HL-60/S4 (cell line): Measurements from ENCODE around the gene KRT78.

ENCODE experiments used
- in situ Hi-C: fragments of 300-500 bp; cut with MboI; formaldehyde crosslinking; loops from 2 replicates; pipeline ENCODE4 v1.14.3; 2022; ENCODE audit warnings: low sequenced_read_pairs

The KRT78 gene

DNA sequence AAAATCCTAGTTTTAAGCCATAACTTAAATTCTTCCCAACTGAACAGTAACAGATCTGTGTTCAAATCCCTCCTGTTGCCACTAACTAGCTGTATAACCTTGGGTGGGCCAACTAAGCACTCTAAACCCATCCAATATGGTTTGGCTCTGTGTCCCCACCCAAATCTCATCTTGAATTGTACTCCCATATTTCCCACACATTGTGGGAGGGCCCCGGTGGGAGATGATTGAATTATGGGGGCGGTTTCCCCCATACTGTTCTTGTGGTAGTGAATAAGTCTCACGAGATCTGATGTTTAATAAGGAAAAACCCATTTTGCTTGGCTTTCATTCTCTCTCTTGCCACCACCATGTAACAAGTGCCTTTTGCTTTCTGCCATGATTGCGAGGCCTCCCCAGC is 33.6 kb downstream of the KRT78 start:
- in situ Hi-C loops = no loop called here

DNA sequence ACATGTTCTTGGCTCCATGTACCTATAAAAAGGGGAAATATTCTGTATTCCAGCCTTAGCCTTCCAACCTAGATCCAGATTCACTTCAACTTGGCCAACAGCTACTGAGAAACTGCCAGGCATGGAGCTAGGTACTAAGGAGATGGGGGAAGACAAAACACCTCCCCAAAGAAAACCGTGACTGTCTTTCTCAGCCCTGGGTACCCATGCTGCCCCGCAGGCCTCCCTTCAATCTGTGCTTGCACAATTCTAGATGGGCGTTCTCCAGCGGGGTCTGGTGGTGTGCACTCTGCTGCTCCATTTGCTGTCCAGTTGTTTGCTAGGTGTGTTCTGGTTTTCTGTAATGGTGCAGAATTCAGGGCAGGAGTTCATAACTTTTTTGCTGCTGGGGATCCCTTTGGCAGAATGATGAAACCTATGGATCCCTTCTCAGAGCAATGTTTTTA is 34.1 kb downstream of the KRT78 start:
- in situ Hi-C loops = no loop called here

DNA sequence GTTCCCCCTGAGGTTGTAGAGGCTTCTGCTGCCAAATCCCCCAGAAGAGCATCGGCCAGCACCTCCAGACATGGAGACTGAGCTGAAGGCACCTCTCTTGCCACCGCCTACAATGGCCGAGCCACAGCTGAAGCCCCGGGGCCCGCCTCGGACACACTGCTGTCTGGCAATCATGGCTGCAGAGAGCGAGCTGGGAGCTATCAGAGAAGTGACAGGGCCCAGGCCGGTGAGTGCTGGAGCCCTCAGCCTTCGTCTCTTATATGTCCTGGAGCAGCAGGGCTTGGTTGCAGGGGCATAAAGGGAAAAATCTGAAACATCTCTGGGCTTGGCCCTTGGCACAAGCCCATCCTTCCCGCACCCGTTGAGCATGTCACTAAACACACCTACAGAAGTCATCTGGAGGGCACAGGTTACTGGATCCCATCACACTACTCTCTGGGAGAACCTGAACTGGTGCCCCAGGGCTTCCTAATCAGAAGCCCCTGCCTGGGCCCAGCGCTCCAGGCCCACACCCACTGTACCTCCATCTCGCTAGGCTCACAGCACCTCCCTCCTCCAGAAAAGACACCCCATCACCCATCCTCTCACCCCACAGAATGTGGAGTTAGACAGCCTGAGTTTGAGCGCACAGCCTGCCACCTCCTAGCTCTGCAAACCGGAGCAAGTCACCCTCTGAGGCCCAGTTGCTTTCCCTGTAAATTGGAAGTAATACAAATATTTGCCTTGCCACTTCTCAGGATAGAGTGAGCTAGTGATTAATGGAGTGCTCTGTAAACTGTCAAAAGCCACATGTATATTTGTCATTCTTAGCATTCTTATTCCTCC is 34.7 kb downstream of the KRT78 start, which contains the start of gene KRT4:
Gene KRT4, minus strand, starts transcription at position 232 of the 825 bp plus-strand sequence. Its CDS starts 58 bp downstream, at position 174.
- in situ Hi-C loops = no loop called here

DNA sequence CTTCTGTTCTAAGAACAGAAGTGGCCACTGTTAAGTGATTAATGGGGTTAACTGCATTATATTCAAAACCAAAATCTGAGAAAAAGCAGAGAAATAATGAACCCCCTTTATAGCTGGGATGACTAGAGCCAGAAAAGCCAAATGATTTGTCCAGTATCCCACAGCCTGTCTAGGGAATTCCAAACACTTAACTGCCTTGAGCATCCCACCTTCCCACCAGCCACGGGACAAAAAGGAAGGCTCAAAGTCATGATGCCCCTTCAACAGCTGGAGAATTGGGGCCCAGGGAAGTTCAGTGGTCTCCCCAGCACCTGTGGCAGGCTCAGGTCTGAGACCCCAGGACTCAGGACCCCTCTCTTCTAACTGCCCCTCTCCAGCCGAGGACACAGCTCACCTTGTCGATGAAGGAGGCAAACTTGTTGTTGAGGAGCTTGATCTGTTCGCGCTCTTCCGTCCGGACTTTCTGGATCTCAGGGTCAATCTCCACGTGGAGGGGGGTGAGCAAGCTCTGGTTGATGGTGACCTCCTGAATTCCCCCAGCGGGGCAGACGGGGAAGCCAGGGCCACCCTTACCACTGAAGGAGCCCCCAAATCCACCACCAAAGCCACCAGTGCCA is 35.5 kb downstream of the KRT78 start:
- in situ Hi-C loops = no loop called here

DNA sequence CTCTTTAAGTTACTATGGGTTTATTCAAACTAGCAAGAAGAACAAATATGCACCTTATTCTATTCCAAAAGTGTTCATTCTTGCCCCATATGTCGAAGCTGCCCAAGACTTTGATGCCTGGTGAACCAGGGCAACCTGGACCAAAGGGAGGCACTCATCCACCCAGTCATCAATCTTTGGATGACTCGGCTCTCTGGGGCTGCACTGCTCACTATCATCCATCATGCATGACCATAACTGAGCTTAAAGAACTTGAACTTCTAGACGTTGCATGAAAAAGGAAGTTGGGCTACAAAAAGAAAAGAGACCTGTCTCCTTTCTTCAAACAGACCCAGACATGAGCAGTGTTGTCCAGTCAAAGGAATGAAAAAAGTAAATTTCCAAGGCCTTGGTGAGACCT is 36.0 kb downstream of the KRT78 start:
- in situ Hi-C loops = no loop called here

DNA sequence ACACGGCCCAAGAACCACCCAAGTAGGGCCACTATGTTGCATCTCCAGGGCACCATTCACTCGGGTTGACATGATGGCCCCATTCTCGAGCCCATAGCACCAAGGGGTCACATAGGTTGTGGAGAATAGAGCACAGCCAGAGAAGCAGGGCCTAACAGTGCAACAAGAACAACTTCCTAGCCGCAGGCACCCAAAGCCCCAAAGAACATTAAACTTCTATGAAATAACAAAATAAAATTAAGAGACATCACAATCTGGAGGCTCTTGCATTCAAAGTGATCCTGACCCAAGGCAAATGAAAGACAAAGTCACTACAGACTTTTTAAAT is 36.8 kb downstream of the KRT78 start:
- in situ Hi-C loops = no loop called here

DNA sequence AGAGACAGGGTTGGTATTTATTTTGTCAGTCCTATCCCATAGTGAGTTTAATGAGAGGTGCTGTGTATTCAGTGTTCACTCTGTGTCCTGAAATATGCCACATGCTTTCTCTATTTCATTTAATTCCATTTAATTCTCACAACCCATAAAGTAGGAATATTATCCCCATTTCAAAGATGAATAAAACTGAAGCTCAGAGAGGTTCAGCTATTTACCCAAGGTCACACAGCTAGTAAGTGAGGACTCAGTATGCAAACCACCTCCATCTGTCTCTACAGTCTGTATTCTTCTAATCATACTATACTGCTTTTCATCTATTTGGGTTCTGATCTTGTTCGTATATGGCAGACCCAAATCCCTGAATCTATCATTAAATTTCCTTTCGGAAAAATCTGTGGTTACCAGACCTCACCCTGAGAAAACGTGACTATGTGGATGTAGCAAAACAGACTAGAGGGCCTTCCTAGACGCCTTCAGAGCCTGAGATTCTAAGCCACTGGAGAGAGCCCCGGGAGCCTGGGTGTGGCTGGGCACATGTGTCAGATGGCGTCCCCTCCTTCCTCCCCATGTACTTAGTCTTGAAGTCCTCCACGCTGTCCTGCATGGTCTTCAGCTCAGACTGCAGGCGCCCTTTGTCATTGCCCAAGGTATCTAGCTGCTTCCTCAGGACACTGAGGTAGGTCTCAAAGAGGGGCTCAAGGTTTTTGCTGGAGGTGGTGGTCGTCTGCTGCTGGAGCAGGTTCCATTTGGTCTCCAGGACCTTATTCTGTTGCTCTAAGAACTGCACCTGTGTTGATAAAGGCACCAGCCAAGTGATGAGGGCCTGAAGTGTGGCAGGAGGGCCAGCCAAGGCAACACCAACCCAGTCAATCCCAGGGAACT is 37.4 kb downstream of the KRT78 start:
- in situ Hi-C loops = no loop called here

DNA sequence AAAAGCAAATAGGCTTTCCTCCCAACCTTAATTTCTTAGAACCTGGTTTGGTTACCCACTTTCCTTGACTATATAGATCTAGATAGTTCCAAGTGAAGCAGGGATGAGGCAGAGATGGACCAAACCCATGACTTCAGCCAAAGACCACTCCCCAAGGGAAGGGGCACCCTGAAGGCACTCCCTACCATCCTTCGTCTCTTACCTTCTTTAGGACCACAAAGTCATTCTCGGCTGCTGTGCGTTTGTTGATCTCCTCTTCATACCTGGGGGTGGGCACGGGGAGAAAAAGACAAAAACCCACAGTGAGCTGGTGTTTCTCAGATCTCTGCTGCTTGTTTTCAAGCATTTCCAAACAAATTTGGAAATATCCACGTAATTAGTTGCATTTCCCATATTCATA is 38.2 kb downstream of the KRT78 start:
- in situ Hi-C loops = no loop called here

DNA sequence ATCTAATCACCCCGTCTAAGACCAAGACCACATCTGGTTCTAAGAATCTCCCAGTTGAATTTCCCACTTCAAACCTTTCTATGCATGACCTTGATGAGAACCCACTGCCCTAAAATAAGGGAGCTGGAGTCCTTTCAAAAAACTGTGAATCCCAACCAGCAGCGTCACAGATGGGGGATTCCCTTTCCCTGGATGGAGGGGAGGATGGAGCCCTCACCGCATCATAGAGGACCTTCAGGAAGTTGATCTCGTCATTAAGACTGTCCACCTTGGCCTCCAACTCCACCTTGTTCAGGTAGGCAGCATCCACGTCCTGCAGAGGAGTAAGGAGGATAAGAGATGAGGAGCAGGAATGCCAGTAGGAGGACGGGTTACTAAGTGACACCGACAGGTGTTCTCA is 39.6 kb downstream of the KRT78 start:
- in situ Hi-C loops = no loop called here

DNA sequence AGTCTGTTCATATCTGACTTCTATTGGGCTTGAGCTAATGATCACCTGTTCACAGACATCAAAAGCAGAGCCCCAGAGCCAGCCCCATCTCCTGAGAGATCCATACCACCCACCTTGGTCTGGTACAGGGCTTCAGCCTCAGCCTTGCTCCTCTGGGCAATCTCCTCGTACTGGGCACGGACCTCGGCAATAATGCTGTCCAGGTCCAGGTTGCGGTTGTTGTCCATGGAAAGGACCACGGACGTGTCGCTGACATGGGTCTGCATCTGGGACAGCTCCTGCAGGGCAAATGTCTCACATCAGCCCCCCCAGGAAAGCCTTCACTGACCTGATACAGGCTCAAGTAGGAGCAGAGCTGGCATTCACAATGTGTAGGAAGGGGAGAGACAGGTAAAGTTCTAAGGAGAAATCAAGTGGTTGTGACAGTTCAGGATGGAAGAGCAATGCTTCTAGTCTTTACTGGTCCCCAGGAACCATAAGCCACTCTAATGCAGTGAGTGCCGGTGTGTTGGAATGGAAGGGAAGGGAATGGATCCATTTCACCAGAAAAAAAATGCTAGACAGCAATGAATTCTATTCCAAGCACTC is 40.1 kb downstream of the KRT78 start:
- in situ Hi-C loops = no loop called here

DNA sequence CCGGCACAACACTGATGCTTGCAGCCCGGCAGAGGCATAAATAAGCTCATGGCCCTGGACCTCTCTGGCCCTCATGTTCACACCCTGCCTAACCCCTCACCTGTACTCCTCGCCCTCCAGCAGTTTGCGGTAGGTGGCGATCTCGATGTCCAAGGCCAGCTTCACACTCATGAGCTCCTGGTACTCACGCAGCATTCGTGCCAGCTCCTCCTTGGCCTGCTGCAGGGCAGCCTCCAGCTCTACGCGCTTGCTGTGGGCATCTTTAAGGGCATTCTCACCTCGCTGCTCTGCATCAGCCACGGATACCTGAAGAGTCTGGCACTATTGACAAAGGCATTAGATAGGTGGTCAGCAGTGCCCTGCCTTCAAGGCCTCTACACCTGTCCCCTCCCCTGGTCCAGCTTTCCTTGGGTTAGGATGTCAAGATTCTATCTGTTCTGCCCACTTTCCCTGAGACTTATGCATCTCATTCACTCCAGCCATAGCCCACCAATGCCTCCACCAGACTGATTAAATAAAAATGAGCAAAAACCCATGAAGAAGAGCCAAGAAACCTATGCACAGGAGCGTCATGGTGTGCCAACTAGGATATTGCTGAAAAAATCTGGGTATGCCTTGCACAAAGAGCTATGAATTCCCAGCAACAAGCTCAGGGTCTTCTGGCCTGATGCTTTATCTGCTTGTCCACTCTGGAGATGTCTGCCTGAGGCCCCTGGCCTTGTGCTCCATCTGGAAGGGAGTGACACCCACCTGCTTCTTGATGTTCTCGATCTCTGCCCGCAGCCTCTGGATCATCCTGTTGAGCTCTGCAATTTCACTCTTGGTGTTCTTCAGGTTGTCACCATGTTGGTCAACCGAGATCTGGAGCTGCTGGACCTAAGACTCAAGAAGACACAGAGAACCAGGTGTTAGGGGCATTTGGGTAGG is 41.0 kb downstream of the KRT78 start:
- in situ Hi-C loops = no loop called here

DNA sequence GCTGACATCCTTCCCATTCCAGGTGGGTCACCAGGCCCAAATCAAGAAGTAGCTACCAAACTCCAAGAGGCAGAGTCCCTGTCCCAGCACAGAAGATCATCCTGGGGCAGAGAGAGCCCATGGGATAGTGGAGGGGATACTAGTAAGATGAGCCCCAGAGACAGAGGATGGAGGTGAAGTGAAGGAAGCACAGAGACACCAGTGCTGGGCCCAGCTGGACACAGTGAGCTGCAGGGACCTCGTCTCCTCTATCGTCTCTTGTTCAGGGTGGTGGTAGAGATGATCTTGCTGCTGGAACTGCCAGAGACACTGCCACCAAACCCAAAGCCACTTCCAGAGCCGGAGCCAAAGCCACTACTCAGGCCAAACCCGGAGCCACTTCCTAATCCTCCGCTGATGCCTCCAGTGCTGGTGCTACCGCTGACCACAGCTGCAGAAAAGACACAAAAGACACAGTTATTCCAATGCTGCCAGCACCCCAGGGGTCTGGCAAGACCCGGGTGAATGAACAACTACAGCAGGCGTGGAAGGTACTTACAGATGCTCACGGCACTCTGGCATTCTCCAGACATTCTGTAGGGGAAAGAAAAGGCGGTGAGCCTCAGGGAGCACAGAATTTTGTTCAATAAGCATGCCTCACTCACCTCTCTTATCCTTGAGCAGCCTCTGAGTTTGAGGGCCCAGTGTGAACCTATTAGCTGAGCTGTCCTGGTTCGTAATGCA is 41.8 kb downstream of the KRT78 start:
- in situ Hi-C loops = no loop called here

DNA sequence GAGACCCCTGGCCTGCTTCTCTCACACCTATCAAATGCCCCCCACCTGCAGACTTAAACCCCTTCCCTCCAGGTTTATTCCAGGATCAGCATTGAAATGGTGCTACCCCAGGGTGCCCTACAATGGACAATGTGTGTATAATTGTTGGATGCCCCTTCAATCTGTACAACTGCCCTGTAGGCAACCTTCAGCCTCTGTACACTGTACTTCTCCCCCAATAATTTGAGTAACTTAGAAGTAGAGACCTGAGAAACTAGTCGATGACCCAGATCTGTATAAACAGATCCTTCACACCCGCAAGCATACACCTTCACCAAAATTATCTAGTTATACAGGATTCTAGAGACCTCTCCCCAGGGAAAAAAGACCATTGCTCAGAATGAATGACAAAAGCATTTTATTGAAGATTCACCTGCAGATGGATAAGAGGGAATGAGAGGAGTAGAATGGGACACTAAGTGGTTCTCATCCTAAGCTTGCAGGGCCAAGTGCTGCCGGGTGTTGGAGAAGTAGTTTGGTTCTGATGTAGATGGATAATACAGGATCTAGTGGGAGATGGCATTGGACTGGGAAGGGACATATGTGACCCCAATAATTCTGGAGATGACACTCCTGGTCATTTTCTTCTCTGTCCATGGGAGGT is 42.5 kb downstream of the KRT78 start:
- in situ Hi-C loops = no loop called here

DNA sequence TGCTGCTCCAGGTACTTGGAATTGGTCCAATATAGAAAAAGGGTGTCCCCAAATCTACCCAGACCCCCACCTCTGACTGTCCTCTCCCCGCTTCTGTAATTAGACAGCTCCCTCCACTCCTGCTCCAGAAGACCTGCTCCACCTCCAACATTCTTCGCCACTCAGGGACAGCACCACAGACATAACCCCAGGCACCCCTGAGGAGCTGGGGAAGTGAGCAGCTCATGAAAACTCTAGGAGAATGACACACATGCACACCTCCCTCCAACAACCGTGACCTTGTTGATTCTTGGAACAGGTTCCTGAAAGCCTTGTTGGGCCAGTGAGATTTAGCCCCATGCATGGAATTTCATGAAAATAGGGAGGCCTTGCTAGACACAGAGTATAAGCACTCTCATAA is 43.1 kb downstream of the KRT78 start:
- in situ Hi-C loops = no loop called here

DNA sequence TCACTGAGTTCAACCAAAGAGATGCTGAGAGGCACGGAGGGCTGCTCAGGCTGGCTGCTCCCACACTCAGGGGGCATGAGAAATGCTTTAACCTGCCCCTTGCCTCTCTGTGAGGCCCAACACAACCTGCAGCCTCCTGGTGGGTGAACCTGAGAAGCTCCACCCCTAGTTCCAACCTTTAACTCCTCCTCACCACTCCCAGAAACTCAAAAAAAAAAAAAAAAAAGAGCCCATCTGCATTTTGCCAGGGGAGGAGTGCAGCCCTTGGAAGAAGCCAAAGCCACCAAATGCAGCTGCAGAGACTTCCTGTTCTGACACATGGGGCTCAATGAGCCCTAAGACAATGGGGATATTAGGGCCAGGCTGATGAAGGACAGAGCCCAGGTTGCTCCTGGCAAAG is 43.8 kb downstream of the KRT78 start:
- in situ Hi-C loops = no loop called here

DNA sequence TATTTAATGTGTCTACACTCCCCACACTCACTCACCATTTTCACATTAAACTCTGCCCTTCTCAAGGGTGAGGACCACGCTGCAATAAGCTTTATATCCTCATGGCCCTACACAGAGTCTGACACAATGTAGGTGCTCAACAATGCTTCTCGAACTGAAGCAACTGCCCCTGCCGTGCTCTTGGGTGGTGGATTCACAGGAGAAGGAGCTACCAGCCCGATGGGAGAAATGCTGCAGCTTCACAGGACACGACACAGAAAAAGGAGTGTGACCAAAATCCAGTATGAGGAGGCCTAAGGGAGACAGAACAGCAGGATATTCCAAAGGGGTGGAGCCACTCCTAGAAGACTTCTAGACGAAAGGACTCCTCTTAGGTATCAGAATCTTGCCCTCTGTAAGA is 46.4 kb downstream of the KRT78 start:
- in situ Hi-C loops = no loop called here

DNA sequence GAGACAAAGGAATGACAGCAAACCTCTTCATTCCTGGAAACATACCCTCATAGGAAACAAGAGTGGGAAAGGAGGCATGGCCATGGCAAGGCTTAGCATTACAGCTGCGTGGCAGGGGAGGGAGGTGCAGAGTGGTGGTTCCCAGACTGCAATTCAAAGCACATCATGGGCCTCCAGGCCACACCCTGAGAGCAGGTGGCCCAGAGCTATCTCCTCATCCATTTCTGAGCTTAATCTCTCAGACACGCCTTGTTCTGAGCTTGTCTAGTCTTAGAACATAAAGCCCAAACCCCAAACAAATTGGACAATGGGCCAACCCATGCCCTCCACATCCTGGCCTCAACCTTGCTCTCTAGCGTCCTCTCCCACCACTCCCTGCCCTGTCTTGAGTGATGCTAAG is 47.0 kb downstream of the KRT78 start:
- in situ Hi-C loops = no loop called here

DNA sequence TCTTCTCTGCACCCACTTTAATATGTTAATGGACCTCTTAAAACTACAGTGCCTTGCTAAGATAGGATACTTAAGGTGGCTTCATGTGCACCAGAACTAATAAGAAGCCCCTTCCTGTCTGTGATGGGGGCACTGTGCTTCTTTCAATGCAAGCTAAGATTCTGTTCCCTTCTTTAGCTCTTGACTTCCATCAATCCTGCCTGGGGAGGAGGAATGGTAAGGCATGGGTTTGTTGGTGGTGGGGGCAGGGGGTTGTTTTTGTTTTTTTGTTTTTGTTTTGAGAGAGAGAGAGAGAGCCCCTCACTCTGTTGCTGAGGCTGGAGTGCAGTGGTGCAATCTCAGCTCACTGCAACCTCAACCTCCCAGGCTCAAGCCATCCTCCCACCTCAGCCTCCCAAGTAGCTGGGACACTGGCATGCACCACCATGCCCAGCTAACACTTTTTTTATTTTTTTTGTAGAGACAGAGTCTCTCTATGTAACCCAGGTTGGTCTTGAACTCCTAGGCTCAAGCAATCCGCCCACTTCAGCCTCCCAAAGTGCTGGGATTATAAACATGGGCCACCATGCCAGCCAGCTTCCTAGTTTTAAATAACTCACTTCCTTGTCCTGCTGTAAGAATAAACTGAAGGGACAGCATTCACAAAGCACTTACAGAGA is 48.4 kb downstream of the KRT78 start:
- in situ Hi-C loops = no loop called here
